ENCODE measurements around the gene RNF6.

DNA sequence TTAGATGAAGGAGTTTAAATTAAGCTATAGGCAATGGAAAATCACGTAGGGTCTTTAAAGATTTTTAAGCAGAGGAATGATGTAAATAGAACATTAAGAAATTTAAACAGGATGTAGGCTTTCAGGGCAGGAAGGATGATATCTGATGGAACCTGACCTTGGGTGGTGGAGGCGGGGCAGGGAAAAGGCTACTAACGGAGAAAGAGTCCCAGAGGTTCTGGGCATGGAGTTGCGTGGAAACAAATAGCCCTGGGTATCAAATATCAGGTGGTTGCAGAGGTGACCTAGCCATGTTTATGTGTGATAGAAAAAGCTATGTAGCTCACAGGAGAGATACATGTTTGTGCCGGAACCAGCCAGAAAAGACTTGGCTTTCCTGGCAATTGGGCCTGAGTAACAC lies 24.0 kb upstream of the RNF6 start:
- TF ChIP-seq CTCF (IDR thresholded peaks at IDR 0.05) (no peak), POLR2A (IDR thresholded peaks at IDR 0.05) (no peak)

Data from right lobe of liver (tissue), 4 donors.